GM13977 (cell line): ENCODE measurements around the gene FSTL4.

Experiments used
- DNase-seq: peaks from one replicate; pipeline ENCODE4 v3.0.0; 2012; ENCODE audit warnings: low spot score
- CTCF ChIP-seq: IDR thresholded peaks from 2 replicates; pipeline ENCODE4 v1.5.1; 2012; ENCODE audit warnings: mild to moderate bottlenecking, control low read depth; ENCODE audit not compliant: insufficient read depth; ENCODE audit errors: extremely low read depth, missing control alignments
- in situ Hi-C: fragments of 300-500 bp; cut with MboI; formaldehyde crosslinking; loops from one replicate; pipeline ENCODE4 v1.12.0; 2022; ENCODE audit warnings: low sequenced_read_pairs, low pct_unique_long_range_greater_than_20kb, mixed read lengths, inconsistent platforms; ENCODE audit not compliant: unreplicated experiment

FSTL4 gene

GRCh38 chr5:133332439-133333024 is 279.8 kb downstream of the FSTL4 start:
- no peak for TF ChIP-seq CTCF
- in situ Hi-C loops = no loop called here
- no peak for DNase-seq

GRCh38 chr5:133331941-133332340 is 280.4 kb downstream of the FSTL4 start:
- in situ Hi-C loops = no loop called here
- TF ChIP-seq CTCF = no peak
- no peak for DNase-seq

- no peak for DNase-seq
- TF ChIP-seq CTCF = no peak
- in situ Hi-C loops = no loop called here
Observed at GRCh38 chr5:133330956-133331355, 281.4 kb downstream of the FSTL4 start.

- in situ Hi-C loops = no loop called here
- no peak for DNase-seq
- TF ChIP-seq CTCF = no peak
Observed at GRCh38 chr5:133328800-133329199, 283.5 kb downstream of the FSTL4 start.

GRCh38 chr5:133327946-133328401 is 284.4 kb downstream of the FSTL4 start:
- in situ Hi-C loops = no loop called here
- no peak for DNase-seq
- no peak for TF ChIP-seq CTCF

- TF ChIP-seq CTCF = no peak
- no peak for DNase-seq
- in situ Hi-C loops = no loop called here
Observed at GRCh38 chr5:133326361-133326760, 286.0 kb downstream of the FSTL4 start.
